Bronchial epithelial cell (primary cell): ENCODE results near the gene TMEM63C. TPM values are rescaled to one million over a fixed set of nuclear protein-coding genes. Genes with fewer than 3 reads are reported as not detected.
"Not testable (repeated sequence)": the region's sequence is repeated elsewhere in the genome, so short reads cannot be mapped to it uniquely, and the experiment has no call there.

Source experiments
- DNase-seq: peaks from one replicate; pipeline ENCODE4 v3.0.0-alpha.2; 2010; ENCODE audit warnings: low read depth
- FAIRE-seq: peaks from 2 replicates; lab custom pipeline; 2011; peaks lifted over from hg19 to GRCh38; lab: Jason Lieb, UNC
- H3K27me3 ChIP-seq: 2 replicates; pipeline ENCODE4 v1.5.1; 2011; ENCODE audit warnings: low read length; ENCODE audit not compliant: control insufficient read depth, insufficient read depth
- H3K36me3 ChIP-seq: 2 replicates; pipeline ENCODE4 v1.5.1; 2011; ENCODE audit warnings: low read length; ENCODE audit not compliant: control insufficient read depth, insufficient read depth
- H3K4me3 ChIP-seq: 2 replicates; pipeline ENCODE4 v1.5.1; 2011; ENCODE audit warnings: mild to moderate bottlenecking, low read depth, low read length, control low read depth
- total RNA-seq: library from RNA; depleted of rRNA; stranded (reverse); fragments of >200 nt; gene quantifications from 2 replicates; pipeline ENCODE4 v1.2.1, GENCODE V29; 2014
- TF ChIP-seq, protein P1 (sequence below): IDR thresholded peaks from 2 replicates; pipeline ENCODE4 v1.5.1; 2011; ENCODE audit warnings: mild to moderate bottlenecking, moderate library complexity, low read length, control low read depth, inconsistent platforms; ENCODE audit not compliant: insufficient read depth, severe bottlenecking

TMEM63C gene
- total RNA-seq, 1 donor from 2014 or later = 0.79 TPM

DNA sequence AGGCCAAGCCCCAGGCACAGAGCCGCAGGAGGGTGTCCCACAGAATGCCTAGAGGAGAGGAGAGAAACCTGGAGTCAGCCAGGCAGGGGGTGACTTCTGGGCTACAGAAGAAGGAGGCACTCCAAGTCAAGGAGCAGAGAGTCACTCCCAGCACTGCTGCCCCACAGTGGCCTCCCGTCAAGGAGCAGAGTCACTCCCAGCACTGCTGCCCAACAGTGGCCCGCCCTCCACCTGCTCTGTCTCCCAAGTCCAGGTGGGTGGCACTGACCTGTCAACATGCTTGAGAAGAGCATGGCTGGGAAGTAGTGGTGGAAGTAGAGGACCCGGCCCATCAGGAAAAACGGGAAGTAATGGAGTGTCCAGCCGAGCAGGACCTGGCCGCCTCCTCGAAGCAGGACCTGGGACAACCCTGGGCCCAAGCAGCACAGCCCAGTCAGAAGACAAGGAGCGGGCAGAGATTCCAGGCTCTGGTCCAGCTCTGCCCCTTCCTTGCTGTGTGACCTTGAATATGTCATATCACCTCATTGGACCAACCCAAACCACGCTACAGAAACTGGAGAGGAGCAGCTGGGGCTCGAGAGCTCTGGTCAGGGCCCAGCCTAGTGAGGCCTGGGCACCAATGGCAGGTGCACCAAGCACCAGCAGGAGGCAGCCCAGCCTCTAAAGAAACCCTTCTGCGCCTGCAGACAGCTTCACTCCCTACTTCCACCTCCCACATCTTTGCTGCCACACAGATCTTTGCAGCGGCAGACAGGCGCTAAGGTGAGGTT is 97.0 kb downstream of the TMEM63C start:
- no peak overlapping the region for H3K4me3 ChIP-seq
- H3K27me3 ChIP-seq = no peaks in the 10 kb centered on the region
- TF ChIP-seq, protein P1, sequence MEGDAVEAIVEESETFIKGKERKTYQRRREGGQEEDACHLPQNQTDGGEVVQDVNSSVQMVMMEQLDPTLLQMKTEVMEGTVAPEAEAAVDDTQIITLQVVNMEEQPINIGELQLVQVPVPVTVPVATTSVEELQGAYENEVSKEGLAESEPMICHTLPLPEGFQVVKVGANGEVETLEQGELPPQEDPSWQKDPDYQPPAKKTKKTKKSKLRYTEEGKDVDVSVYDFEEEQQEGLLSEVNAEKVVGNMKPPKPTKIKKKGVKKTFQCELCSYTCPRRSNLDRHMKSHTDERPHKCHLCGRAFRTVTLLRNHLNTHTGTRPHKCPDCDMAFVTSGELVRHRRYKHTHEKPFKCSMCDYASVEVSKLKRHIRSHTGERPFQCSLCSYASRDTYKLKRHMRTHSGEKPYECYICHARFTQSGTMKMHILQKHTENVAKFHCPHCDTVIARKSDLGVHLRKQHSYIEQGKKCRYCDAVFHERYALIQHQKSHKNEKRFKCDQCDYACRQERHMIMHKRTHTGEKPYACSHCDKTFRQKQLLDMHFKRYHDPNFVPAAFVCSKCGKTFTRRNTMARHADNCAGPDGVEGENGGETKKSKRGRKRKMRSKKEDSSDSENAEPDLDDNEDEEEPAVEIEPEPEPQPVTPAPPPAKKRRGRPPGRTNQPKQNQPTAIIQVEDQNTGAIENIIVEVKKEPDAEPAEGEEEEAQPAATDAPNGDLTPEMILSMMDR = no peak
- H3K36me3 ChIP-seq = peaks cover 10% of the 10 kb centered on the region
- DNase-seq (no peak), FAIRE-seq (no peak)

DNA sequence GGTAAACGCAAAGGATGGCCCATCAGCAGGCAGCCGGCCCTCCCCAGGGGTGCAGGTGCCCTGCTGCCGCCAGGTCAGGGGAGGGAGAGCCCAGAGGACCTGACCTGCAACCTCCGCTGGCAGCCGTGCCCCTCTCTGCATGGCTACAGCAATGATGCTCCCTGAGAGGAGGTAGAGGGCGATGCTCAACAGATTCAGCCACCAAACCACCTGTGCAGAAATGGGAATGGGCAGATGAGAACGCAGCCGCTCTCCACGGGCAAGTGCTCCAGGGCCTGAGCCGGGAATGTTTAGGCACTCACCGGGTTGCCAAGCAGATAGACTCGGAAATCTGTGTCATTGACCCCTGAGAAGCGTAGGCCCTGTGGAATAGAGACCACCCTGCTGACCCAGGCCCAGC is 98.1 kb downstream of the TMEM63C start:
- H3K36me3 ChIP-seq = peaks cover 15% of the 10 kb centered on the region
- no peak overlapping the region for H3K4me3 ChIP-seq
- H3K27me3 ChIP-seq = no peaks in the 10 kb centered on the region
- TF ChIP-seq, protein P1 = no peak
- no peak for DNase-seq
- FAIRE-seq = peak; percentile 23

DNA sequence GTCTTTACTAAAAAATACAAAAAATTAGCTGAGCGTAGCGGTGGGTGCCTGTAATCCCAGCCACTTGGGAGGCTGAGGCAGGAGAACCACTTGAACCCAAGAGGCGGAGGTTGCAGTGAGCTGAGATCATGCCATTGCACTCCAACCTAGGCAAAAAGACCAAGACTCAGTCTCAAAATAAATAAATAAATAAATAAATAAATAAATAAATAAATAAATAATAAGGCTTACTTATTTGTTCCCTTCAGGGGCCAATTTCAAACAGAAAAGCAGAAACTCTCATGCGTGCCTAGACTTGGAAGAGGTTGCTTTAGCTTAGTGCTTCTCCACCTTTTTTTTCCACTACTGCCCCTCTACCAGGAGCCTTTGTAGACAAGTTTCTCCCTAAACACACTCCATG is 99.3 kb downstream of the TMEM63C start:
- FAIRE-seq, H3K27me3 ChIP-seq, DNase-seq, H3K4me3 ChIP-seq: not testable (repeated sequence)
- H3K36me3 ChIP-seq = peaks cover 15% of the 10 kb centered on the region

DNA sequence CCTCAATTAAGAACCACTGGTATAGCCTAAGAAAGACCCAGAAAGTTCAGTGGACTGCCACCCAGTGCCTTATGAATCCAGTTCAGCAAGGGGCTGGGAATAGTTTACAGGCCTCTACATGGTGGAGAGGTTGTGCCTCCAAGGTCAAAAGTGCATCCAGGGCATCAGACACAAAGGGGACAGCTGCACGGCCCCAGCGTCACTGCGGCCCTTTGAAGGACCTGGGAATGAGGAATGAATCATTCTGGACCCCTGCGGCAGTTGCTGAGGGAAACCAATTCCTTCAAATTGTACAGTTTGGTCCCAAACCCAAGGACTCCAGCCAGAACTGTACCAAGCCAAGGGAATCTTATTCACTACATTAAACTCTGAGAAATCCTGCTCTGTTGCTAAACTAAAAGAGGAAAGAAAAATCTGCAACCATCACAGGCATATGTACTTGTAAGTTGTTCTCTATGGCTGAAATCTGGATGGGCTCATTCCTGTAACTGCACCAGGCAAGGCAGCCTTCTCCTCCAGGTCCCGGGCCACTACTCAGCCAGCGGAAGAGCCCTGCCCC is 100.3 kb downstream of the TMEM63C start:
- no peaks in the 10 kb centered on the region for H3K27me3 ChIP-seq
- H3K36me3 ChIP-seq = peaks cover 14% of the 10 kb centered on the region
- TF ChIP-seq, protein P1 = no peak
- DNase-seq (no peak), FAIRE-seq (no peak)
- no peak overlapping the region for H3K4me3 ChIP-seq

DNA sequence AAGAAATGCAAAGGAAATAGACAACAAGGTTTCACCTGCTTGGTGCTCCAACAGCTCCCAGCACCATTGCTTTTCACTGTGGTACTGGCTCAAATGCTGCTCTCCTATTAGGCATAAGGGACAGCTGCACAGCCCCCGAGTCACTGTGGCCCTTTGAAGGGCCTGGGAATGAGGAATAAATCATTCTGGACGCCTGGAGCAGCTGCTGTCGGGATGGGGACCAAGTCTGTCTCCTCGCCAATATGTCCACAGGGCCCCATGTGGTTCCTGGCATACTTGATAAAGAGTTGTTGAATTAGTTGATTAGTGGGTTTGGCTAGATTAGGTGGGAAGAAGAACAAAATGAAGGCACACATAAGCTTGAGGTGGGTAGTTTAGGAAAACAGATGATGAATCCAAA is 102.5 kb downstream of the TMEM63C start:
- DNase-seq (no peak), FAIRE-seq (no peak)
- H3K27me3 ChIP-seq = no peaks in the 10 kb centered on the region
- H3K4me3 ChIP-seq = no peak overlapping the region
- H3K36me3 ChIP-seq = peaks cover 10% of the 10 kb centered on the region
- TF ChIP-seq, protein P1 = no peak

- peak; percentile 23 for FAIRE-seq
- H3K36me3 ChIP-seq = peaks cover 8% of the 10 kb centered on the region
- no peaks in the 10 kb centered on the region for H3K27me3 ChIP-seq
- no peak overlapping the region for H3K4me3 ChIP-seq
- TF ChIP-seq, protein P1 = no peak
- no peak for DNase-seq
These were observed 102.9 kb downstream of the TMEM63C start for GRCh38 chr14:77284466-77284865.
